Hair follicular keratinocyte (primary cell): ENCODE data around the gene INO80E. TPM values are rescaled to one million over a fixed set of nuclear protein-coding genes. Genes with fewer than 3 reads are reported as not detected.

Experiments
- total RNA-seq: library from RNA; depleted of rRNA; stranded (reverse); fragments of >200 nt; gene quantifications from 2 replicates; pipeline ENCODE4 v1.2.3, GENCODE V29; 2015

Gene INO80E
- total RNA-seq = 58.2 and 91.8 TPM in 2 replicates

GRCh38 chr16:29995911-29996765 lies at the start of gene INO80E:
TSS of gene INO80E (plus strand) at chr16:29996241. CDS start at chr16:29996311, 70 bp downstream.

GRCh38 chr16:29961479-29962343 lies 34.3 kb upstream of the INO80E start, which contains the start of gene TMEM219:
TSS of gene TMEM219 (plus strand) at chr16:29962079. CDS start at chr16:29963144, 1,065 bp downstream.

GRCh38 chr16:29973384-29974246 lies 22.4 kb upstream of the INO80E start, which contains the start of gene TAOK2:
TSS of gene TAOK2 (plus strand) at chr16:29973868. CDS start at chr16:29977773, 3,905 bp downstream.

GRCh38 chr16:29995324-29995910 lies 624 bp upstream of the INO80E start, which contains the start of gene HIRIP3:
TSS of gene HIRIP3 (minus strand) at chr16:29995617. CDS start at chr16:29995605, 12 bp downstream.

GRCh38 chr16:30010844-30011713 lies 15.0 kb downstream of the INO80E start, which contains the start of gene DOC2A:
TSS of gene DOC2A (minus strand) at chr16:30011027. CDS start at chr16:30010222, 805 bp downstream.

GRCh38 chr16:30022887-30023286 lies 26.8 kb downstream of the INO80E start, which contains the start of gene C16orf92:
TSS of gene C16orf92 (plus strand) at chr16:30023198. CDS start at chr16:30023341, 143 bp downstream.

GRCh38 chr16:30030841-30031413 lies 34.9 kb downstream of the INO80E start, which contains the start of gene TLCD3B:
TSS of gene TLCD3B (minus strand) at chr16:30031271. CDS start at chr16:30030527, 744 bp downstream.

Other genes starting within 250 kb of the INO80E start
- not detected in 2 replicates for gene ZG16, start 218.0 kb upstream of the INO80E start, total RNA-seq
- 38.5 and 83.8 TPM in 2 replicates for gene KIF22, start 205.5 kb upstream of the INO80E start, total RNA-seq
- gene MAZ, start 189.7 kb upstream of the INO80E start, total RNA-seq = 108 and 150 TPM in 2 replicates
- gene PRRT2, start 184.0 kb upstream of the INO80E start, total RNA-seq = not detected in 2 replicates
- gene PAGR1, start 180.1 kb upstream of the INO80E start, total RNA-seq = 37.2 and 72.5 TPM in 2 replicates
- gene MVP, start 175.8 kb upstream of the INO80E start, total RNA-seq = 126 and 154 TPM in 2 replicates
- 58.9 and 65.7 TPM in 2 replicates for gene CDIPT, start 133.0 kb upstream of the INO80E start, total RNA-seq
- gene SEZ6L2, start 96.7 kb upstream of the INO80E start, total RNA-seq = 4.6 and 16.2 TPM in 2 replicates
- gene ASPHD1, start 95.8 kb upstream of the INO80E start, total RNA-seq = 5.0 and 7.8 TPM in 2 replicates
- 17.1 and 19.8 TPM in 2 replicates for gene KCTD13, start 70.0 kb upstream of the INO80E start, total RNA-seq
- gene TMEM219, start 34.2 kb upstream of the INO80E start, total RNA-seq = 123 and 159 TPM in 2 replicates
- 24.8 and 28.7 TPM in 2 replicates for gene TAOK2, start 22.4 kb upstream of the INO80E start, total RNA-seq
- gene HIRIP3, start 624 bp upstream of the INO80E start, total RNA-seq = 4.8 and 16.2 TPM in 2 replicates
- gene DOC2A, start 14.8 kb downstream of the INO80E start, total RNA-seq = 0.39 TPM in 1 of 2 replicates, not detected in the other
- gene C16orf92, start 27.0 kb downstream of the INO80E start, total RNA-seq = not detected in 2 replicates
- not detected in 2 replicates for gene TLCD3B, start 35.0 kb downstream of the INO80E start, total RNA-seq
- gene ALDOA, start 69.5 kb downstream of the INO80E start, total RNA-seq = 1,543 and 1,648 TPM in 2 replicates
- 102 and 114 TPM in 2 replicates for gene PPP4C, start 79.8 kb downstream of the INO80E start, total RNA-seq
- gene TBX6, start 95.7 kb downstream of the INO80E start, total RNA-seq = 0.19 and 0.62 TPM in 2 replicates
- 20.5 and 36.9 TPM in 2 replicates for gene YPEL3, start 100.0 kb downstream of the INO80E start, total RNA-seq
- 0.08 and 0.55 TPM in 2 replicates for gene GDPD3, start 117.3 kb downstream of the INO80E start, total RNA-seq
- 31.9 and 41.7 TPM in 2 replicates for gene MAPK3, start 127.0 kb downstream of the INO80E start, total RNA-seq
- 10.9 and 15.5 TPM in 2 replicates for gene CORO1A, start 187.4 kb downstream of the INO80E start, total RNA-seq
- gene BOLA2B, start 197.4 kb downstream of the INO80E start, total RNA-seq = 177 and 301 TPM in 2 replicates
- gene SLX1A, start 197.6 kb downstream of the INO80E start, total RNA-seq = 45.4 and 53.1 TPM in 2 replicates
- 2.4 and 5.3 TPM in 2 replicates for gene SULT1A3, start 203.0 kb downstream of the INO80E start, total RNA-seq